CD4-positive, alpha-beta T cell treated with Interleukin-10 for 1 hour (primary cell): ENCODE results near the gene DYNLT5.
"Not testable (repeated sequence)": the region's sequence is repeated elsewhere in the genome, so short reads cannot be mapped to it uniquely, and the experiment has no call there.

Experiments
- DNase-seq: peaks from one replicate; pipeline ENCODE4 v3.0.0-alpha.2; 2020

DYNLT5 gene

GRCh38 chr1:66791621-66792610 is 39.7 kb downstream of the DYNLT5 start:
- no peak for DNase-seq

DNA sequence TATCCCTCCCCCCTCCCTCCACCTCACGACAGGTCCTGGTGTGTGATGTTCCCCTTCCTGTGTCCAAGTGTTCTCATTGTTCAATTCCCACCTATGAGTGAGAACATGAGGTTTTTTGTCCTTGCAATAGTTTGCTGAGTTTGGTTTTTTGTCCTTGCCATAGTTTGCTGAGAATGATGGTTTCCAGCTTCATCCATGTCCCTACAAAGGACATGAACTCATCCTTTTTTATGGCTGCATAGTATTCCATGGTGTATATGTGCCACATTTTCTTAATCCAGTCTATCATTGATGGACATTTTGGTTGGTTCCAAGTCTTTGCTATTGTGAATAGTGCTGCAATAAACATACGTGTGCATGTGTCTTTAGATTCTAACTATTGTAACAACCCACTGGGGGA is 43.6 kb downstream of the DYNLT5 start:
- not testable (repeated sequence) for DNase-seq

GRCh38 chr1:66809245-66809644 is 57.0 kb downstream of the DYNLT5 start:
- DNase-seq, result no peak

DNA sequence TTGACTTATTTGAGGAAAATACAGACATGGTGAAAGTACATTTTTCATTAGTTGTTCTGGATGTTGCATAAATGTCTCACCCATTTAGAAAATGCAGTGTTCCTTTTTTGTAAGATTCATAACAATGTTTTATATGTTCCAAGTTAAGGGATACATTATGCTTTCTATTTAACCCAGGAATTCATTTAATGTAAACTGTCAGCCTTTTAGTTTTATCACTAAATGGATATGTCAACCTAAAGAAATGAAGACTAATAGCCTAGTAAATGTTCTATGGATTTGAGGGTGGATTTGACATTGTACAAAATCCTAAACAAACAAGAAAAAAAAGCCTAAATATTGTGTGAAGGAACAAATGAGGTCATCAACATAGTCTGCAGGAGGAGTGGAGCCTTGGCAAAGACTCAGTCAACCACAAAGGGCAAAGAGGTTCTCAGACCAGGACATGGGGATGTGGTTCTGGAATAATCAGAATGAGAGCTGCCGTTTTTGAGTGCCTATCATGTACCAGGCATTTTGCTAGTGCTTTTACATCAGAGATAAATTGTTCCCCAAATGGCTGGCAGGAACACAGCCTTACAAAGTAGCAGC is 57.6 kb downstream of the DYNLT5 start:
- no peak for DNase-seq

GRCh38 chr1:66824771-66825170 is 72.5 kb downstream of the DYNLT5 start:
- no peak for DNase-seq
